ENCODE results near the gene TMEM150A. TPM values are rescaled to one million over a fixed set of nuclear protein-coding genes. Genes with fewer than 3 reads are reported as not detected.

The TMEM150A gene, protein sequence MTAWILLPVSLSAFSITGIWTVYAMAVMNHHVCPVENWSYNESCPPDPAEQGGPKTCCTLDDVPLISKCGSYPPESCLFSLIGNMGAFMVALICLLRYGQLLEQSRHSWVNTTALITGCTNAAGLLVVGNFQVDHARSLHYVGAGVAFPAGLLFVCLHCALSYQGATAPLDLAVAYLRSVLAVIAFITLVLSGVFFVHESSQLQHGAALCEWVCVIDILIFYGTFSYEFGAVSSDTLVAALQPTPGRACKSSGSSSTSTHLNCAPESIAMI
- polyA plus RNA-seq (2013, experiment 1 of 2) = 18.2 TPM
- 16.7 TPM for polyA plus RNA-seq (2013, experiment 2 of 2)

DNA sequence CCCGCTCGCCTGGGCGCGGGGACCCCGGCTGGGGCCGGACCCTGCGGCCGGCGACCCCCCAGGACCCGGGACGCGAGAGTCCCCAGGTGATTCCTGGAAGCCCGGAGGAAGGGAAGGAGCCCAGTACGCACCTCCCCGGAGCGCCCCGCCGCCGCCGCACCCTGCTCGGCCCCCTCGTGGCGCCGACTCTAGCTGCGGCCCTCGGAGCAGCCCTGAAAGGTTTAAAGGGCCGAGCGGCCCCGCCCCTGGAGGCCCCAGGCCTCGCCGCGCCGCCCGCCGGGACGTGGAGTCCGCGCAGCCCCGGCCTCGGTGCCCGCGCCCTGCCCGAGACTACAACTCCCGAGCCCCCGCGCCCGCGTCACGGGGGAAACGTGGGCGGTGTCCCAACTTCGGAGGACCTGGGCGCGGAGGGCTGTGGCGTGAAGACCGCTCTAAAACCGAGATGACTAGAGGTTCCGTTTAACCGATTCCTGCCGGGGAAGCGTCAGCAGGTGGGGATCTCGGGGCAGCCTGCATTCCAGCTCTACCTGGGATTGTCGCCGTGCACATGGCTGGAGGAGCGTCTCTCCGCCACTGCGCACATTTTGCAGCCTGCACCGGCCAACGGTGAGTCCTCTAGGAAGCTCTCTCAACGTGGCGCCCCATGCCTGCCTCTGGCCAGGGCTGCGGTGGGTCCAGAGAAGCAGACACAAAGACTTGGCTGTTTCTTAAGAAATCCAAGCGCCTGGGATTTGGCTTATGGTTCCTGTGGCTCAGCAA lies at the start of gene TMEM150A:
Gene TMEM150A (minus strand): TSS at position 223 of the 759 bp plus-strand sequence. CDS start 750 bp downstream, outside the sequence.
- WGBS = under 1% methylated on average over 73 of the region's 73 CpGs
- Histone ChIP-seq H3K4me3 (ENCODE audit: low read length) (peak within 1 kb of the TSS; percentile 92), H3K36me3 (ENCODE audit: insufficient read depth, low read length) (peaks cover 31% of the 10 kb centered on the region), H3K4me1 (ENCODE audit: insufficient read depth, low read length) (no peaks in the 10 kb centered on the region), H3K27ac (ENCODE audit: low read depth, low read length) (peak within 1 kb of the TSS; percentile 39; the same call in 1 of the 2 replicates), H3K9ac (ENCODE audit: low read depth, low read length) (peak within 1 kb of the TSS; percentile 70), H3K27me3 (ENCODE audit: insufficient read depth, low read length) (no peaks in the 10 kb centered on the region), H3K9me3 (ENCODE audit: insufficient read depth, low read depth, low read length) (no peaks in the 10 kb centered on the region)

DNA sequence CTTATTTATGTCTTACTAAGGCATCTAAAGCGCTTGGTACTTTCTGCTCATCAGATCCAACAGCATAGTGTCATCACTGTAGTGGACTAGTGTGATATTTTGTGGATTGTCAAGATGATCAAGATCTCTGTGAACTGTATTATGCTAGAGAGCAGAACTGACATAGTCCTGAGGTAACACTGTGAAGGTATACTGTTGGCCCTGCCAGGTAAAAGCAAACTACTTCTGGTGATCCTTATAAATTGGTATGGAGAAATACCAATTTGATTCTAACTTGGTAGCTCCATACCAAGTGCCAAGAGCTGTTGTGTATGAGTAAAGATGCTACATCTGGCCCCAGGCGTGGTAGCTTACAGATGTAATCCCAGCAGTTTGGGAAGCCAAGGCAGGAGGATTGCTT lies 49.6 kb upstream of the TMEM150A start:
- no peaks in the 10 kb centered on the region for H3K4me1 ChIP-seq (ENCODE audit: insufficient read depth, low read length)
- no peak overlapping the region for H3K9ac ChIP-seq (ENCODE audit: low read depth, low read length)
- H3K27me3 ChIP-seq (ENCODE audit: insufficient read depth, low read length) = no peaks in the 10 kb centered on the region
- H3K9me3 ChIP-seq (ENCODE audit: insufficient read depth, low read depth, low read length) = no peaks in the 10 kb centered on the region
- WGBS = 97% methylated on average over 2 of the region's 2 CpGs
- H3K36me3 ChIP-seq (ENCODE audit: insufficient read depth, low read length) = peaks cover 70% of the 10 kb centered on the region
- H3K4me3 ChIP-seq (ENCODE audit: low read length) = no peak overlapping the region
- H3K27ac ChIP-seq (ENCODE audit: low read depth, low read length) = no peak overlapping the region

DNA sequence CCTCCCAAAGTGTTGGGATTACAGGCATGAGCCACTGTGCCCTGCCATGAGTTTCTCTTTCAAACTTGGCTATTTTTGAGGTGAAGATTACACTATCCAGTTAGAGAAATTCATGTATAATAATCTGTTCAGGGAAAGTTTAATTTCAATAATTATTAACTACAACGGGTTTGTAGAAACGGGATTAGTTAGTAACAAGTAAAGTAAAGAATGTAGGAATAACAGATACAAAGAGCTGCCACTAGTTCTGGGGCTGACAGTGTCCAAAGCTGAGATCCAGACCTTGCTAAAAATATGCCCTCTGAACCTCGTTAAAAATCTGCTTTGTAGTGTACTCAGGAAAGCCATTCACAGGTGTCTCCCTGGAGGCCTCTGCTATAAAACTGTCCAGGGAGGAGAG lies 48.6 kb upstream of the TMEM150A start:
- H3K36me3 ChIP-seq (ENCODE audit: insufficient read depth, low read length) = peaks cover 74% of the 10 kb centered on the region
- no peaks in the 10 kb centered on the region for H3K27me3 ChIP-seq (ENCODE audit: insufficient read depth, low read length)
- H3K9ac ChIP-seq (ENCODE audit: low read depth, low read length) = no peak overlapping the region
- 95% methylated on average over 3 of the region's 3 CpGs for WGBS
- no peak overlapping the region for H3K27ac ChIP-seq (ENCODE audit: low read depth, low read length)
- no peak overlapping the region for H3K4me3 ChIP-seq (ENCODE audit: low read length)
- H3K4me1 ChIP-seq (ENCODE audit: insufficient read depth, low read length) = no peaks in the 10 kb centered on the region
- H3K9me3 ChIP-seq (ENCODE audit: insufficient read depth, low read depth, low read length) = no peaks in the 10 kb centered on the region

DNA sequence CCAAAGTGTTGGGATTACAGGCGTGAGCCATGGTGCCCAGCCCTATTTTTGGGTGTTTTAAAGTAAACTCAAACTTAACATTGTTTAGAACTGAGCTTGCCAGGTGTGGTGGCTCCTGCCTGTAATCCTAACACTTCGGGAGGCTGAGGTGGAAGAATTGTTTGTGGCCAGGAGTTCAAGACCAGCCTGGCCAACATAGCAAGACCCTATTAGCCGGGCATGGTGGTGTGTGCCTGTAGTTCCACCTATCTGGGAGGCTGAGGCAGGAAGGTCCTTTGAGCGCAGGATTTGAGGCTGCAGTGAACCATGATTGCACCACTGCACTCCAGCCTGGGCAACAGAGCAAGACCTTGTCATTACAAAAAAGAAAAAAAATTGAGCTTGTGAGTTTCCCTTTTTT lies 48.0 kb upstream of the TMEM150A start:
- no peaks in the 10 kb centered on the region for H3K27me3 ChIP-seq (ENCODE audit: insufficient read depth, low read length)
- H3K4me3 ChIP-seq (ENCODE audit: low read length) = no peak overlapping the region
- no peaks in the 10 kb centered on the region for H3K4me1 ChIP-seq (ENCODE audit: insufficient read depth, low read length)
- H3K9ac ChIP-seq (ENCODE audit: low read depth, low read length) = no peak overlapping the region
- H3K27ac ChIP-seq (ENCODE audit: low read depth, low read length) = no peak overlapping the region
- peaks cover 77% of the 10 kb centered on the region for H3K36me3 ChIP-seq (ENCODE audit: insufficient read depth, low read length)
- over 99% methylated on average over 4 of the region's 4 CpGs for WGBS
- H3K9me3 ChIP-seq (ENCODE audit: insufficient read depth, low read depth, low read length) = no peaks in the 10 kb centered on the region

DNA sequence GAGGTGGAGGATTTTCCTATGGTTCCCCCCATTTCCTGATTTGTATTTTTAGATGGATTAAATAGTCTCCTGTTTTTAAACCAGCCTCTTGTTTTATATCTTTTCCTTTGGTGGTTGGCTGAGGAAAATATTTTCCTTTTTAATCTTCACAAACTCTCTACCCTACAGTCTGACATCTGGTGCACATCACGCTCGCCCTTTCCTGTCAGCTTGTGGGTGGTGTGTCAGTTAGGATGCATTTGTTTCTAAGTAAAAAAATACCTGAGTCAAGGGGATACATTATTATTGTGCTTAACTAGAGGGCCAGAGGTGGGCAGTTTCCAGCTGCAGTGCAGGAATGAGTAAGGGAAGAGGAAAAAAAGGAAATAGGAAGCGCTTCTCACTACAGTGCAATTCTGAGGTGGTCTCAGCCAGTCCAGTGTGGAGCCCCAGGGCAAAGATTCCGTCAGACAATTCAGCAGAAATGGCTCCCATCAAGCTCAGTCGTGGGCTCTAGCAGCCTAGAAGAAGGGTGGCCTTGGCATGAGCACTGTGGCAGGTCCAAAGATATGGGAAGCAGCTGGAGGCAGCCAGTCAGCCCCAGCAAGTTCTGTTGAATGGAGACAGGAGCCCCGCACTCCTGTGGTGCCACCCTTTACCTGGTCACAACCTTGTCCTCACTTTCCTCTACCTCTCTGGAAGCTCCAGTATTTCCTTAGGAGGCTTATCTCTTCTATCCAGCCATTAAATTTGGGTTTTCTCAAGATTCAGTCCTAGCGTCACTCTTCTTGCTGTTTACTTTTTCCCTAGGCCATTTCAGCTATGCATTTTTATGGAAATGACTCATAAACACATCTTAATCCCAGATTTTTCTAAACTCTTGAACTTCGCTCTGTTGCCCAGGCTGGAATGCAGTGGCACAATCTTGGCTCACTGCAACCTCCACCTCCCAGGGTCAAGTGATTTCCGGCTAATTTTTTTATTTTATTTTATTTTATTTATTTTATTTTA lies 47.0 kb upstream of the TMEM150A start:
- WGBS = 94% methylated on average over 8 of the region's 9 CpGs
- Histone ChIP-seq H3K4me1 (ENCODE audit: insufficient read depth, low read length) (no peaks in the 10 kb centered on the region), H3K9ac (ENCODE audit: low read depth, low read length) (no peak overlapping the region), H3K9me3 (ENCODE audit: insufficient read depth, low read depth, low read length) (no peaks in the 10 kb centered on the region), H3K36me3 (ENCODE audit: insufficient read depth, low read length) (peaks cover 87% of the 10 kb centered on the region), H3K4me3 (ENCODE audit: low read length) (no peak overlapping the region), H3K27me3 (ENCODE audit: insufficient read depth, low read length) (no peaks in the 10 kb centered on the region), H3K27ac (ENCODE audit: low read depth, low read length) (no peak overlapping the region)

DNA sequence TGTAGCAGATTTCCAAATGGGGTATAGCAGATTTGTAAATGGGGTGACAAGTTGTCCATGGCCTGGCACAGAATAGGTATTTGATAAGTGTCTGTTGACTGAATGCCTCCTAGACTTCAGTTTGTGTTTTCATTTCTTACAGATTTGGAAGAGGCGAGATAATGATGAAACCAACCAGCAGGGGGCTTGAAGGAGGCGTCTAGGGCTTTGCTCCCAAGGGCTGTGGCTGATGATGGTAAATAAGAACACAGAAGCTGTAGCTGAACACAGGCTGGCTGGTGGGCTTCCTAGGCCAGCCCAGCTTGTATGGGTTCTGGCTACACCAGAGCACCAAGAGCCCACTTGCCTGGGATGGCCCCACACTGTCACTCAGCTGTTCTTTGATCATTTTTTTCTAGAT lies 46.1 kb upstream of the TMEM150A start:
- 83% methylated on average over 2 of the region's 2 CpGs for WGBS
- H3K27ac ChIP-seq (ENCODE audit: low read depth, low read length) = no peak overlapping the region
- H3K9ac ChIP-seq (ENCODE audit: low read depth, low read length) = no peak overlapping the region
- no peaks in the 10 kb centered on the region for H3K9me3 ChIP-seq (ENCODE audit: insufficient read depth, low read depth, low read length)
- no peak overlapping the region for H3K4me3 ChIP-seq (ENCODE audit: low read length)
- no peaks in the 10 kb centered on the region for H3K27me3 ChIP-seq (ENCODE audit: insufficient read depth, low read length)
- peaks cover 92% of the 10 kb centered on the region for H3K36me3 ChIP-seq (ENCODE audit: insufficient read depth, low read length)
- no peaks in the 10 kb centered on the region for H3K4me1 ChIP-seq (ENCODE audit: insufficient read depth, low read length)

DNA sequence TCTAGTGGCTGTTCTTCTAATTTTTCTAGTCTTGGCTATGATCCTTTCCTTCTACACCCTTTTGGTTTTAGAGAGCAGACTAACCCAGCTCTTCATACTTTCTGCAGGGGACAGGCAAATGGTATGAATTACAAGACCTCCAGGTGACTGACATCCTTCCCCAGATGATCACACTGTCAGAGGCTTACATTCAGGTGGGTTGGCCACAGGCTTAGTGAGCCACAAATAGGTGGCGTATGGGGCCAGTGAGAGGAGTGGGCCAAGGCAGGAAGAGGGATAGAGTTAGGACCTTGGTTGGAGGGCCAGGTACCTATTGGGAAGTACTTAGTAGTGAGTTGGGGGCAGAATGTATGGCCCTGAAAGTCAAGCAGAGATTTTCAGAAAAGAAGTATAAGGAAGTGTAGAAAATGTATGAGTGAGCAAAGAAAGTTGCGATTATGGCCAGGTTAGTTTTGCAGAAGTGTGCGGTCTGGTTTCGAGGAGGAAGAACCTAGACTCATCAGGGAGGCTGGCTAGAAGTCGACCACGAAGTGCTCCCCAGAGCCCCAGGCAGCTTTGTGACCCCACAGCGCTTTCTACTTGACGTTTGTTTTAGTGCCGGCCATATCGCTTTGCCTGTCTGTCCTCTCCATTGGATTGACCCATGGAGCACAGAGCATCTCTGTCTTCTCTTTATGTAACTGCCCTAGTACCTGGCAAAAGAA lies 45.5 kb upstream of the TMEM150A start:
- Histone ChIP-seq H3K36me3 (ENCODE audit: insufficient read depth, low read length) (peaks cover 95% of the 10 kb centered on the region), H3K9ac (ENCODE audit: low read depth, low read length) (no peak overlapping the region), H3K4me1 (ENCODE audit: insufficient read depth, low read length) (no peaks in the 10 kb centered on the region), H3K4me3 (ENCODE audit: low read length) (no peak overlapping the region), H3K27ac (ENCODE audit: low read depth, low read length) (no peak overlapping the region), H3K27me3 (ENCODE audit: insufficient read depth, low read length) (no peaks in the 10 kb centered on the region), H3K9me3 (ENCODE audit: insufficient read depth, low read depth, low read length) (no peaks in the 10 kb centered on the region)
- WGBS = 94% methylated on average over 10 of the region's 10 CpGs

DNA sequence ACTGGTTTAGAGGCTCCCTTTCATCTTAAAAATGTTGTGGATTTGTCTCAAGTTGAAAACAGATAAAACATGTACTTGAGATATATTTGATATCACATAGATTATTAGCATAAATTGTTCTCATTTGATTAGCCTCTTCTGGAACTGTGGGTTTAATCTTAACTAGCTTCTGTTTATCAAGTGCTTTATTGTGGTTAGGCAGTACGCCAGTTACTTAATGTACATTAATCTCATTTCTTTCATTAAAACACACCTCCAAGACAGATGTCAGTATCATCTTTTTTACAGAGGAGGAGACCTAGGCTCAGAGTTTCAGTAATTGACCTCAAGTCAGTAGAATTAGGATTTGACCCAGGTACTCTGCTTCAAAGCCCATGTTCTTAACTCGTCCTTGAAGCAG lies 43.7 kb upstream of the TMEM150A start:
- no peak overlapping the region for H3K4me3 ChIP-seq (ENCODE audit: low read length)
- no peaks in the 10 kb centered on the region for H3K4me1 ChIP-seq (ENCODE audit: insufficient read depth, low read length)
- no peaks in the 10 kb centered on the region for H3K9me3 ChIP-seq (ENCODE audit: insufficient read depth, low read depth, low read length)
- 100% methylated on average over 2 of the region's 2 CpGs for WGBS
- no peaks in the 10 kb centered on the region for H3K27me3 ChIP-seq (ENCODE audit: insufficient read depth, low read length)
- no peak overlapping the region for H3K9ac ChIP-seq (ENCODE audit: low read depth, low read length)
- no peak overlapping the region for H3K27ac ChIP-seq (ENCODE audit: low read depth, low read length)
- H3K36me3 ChIP-seq (ENCODE audit: insufficient read depth, low read length) = peaks cover 97% of the 10 kb centered on the region

DNA sequence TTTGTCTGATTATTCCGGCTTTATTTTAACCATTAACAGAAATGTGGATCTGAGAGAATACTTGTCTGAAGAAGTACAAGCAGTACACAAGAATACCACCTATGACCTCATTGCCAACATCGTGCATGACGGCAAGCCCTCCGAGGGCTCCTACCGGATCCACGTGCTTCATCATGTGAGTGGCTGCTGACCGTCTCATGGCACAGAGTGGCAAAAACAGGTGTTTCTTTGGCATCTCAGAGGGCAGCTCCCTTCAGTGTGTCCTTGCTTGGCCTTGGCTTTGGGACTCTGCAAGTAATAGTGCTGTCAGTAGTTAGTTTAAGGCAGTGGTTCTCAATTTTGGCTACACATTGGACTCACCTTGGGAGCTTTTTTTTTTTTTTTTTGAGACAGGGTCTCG lies 42.4 kb upstream of the TMEM150A start:
- Histone ChIP-seq H3K9ac (ENCODE audit: low read depth, low read length) (no peak overlapping the region), H3K9me3 (ENCODE audit: insufficient read depth, low read depth, low read length) (no peaks in the 10 kb centered on the region), H3K36me3 (ENCODE audit: insufficient read depth, low read length) (peaks cover 99% of the 10 kb centered on the region)

DNA sequence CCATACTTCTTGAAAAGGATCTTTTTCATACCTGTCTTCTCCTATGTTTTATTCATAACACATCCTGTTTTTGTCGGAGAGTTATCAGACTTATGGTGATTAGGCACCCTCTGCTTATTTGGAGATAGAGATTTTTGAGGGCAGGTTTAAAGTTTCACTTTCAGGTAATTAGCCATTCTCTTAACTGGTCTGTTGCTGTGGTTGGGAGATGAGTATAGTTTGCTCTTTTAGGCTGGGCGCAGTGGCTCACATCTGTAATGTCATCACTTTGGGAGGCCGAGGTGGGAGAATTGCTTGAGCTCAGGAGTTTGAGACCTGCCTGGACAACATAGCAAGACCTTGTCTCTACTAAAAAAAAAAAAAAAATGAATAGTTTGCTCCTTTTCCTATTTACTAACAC lies 40.2 kb upstream of the TMEM150A start:
- Histone ChIP-seq H3K27me3 (ENCODE audit: insufficient read depth, low read length) (no peaks in the 10 kb centered on the region), H3K36me3 (ENCODE audit: insufficient read depth, low read length) (peaks cover 98% of the 10 kb centered on the region), H3K27ac (ENCODE audit: low read depth, low read length) (no peak overlapping the region), H3K9ac (ENCODE audit: low read depth, low read length) (no peak overlapping the region), H3K4me1 (ENCODE audit: insufficient read depth, low read length) (no peaks in the 10 kb centered on the region), H3K4me3 (ENCODE audit: low read length) (no peak overlapping the region), H3K9me3 (ENCODE audit: insufficient read depth, low read depth, low read length) (no peaks in the 10 kb centered on the region)
- 100% methylated on average over 3 of the region's 3 CpGs for WGBS

More for the DNA sequence above, 42.4 kb upstream of the TMEM150A start:
- WGBS = 96% methylated on average over 8 of the region's 8 CpGs
- no peaks in the 10 kb centered on the region for H3K27me3 ChIP-seq (ENCODE audit: insufficient read depth, low read length)
- no peaks in the 10 kb centered on the region for H3K4me1 ChIP-seq (ENCODE audit: insufficient read depth, low read length)
- no peak overlapping the region for H3K27ac ChIP-seq (ENCODE audit: low read depth, low read length)
- no peak overlapping the region for H3K4me3 ChIP-seq (ENCODE audit: low read length)

Data from HUES64 (cell line).